Esophagus (tissue), 2 donors: ENCODE data around the gene KLF3. TPM values are rescaled to one million over a fixed set of nuclear protein-coding genes. Genes with fewer than 3 reads are reported as not detected.
"Not testable (repeated sequence)": the region's sequence is repeated elsewhere in the genome, so short reads cannot be mapped to it uniquely, and the experiment has no call there.

Experiments
- H3K27ac ChIP-seq, 2 donors: one replicate each; pipeline ENCODE4 v1.5.1; 2013; ENCODE audit warnings: low read depth in 2 of 2, mild to moderate bottlenecking in 2 of 2, inconsistent platforms in 1 of 2, low read length in 1 of 2, moderate library complexity in 1 of 2
- H3K27me3 ChIP-seq, 2 donors: one replicate each; pipeline ENCODE4 v1.6.1; 2013; ENCODE audit warnings: low read length in 2 of 2, control low read depth in 1 of 2, mild to moderate bottlenecking in 1 of 2; ENCODE audit not compliant: insufficient read depth in 2 of 2, control insufficient read depth in 1 of 2
- H3K36me3 ChIP-seq, 2 donors: one replicate each; pipeline ENCODE4 v1.6.1; 2013; ENCODE audit warnings: low read length in 1 of 2; ENCODE audit not compliant: control insufficient read depth in 2 of 2, insufficient read depth in 2 of 2
- H3K4me1 ChIP-seq, 2 donors: one replicate each; pipeline ENCODE4 v1.6.1; 2013; ENCODE audit warnings: low read length in 1 of 2; ENCODE audit not compliant: control insufficient read depth in 2 of 2, insufficient read depth in 2 of 2
- H3K4me3 ChIP-seq, 2 donors: one replicate each; pipeline ENCODE4 v1.5.1; 2013; ENCODE audit warnings: low read length in 2 of 2, mild to moderate bottlenecking in 2 of 2, low read depth in 1 of 2, moderate library complexity in 1 of 2
- H3K9me3 ChIP-seq, 2 donors: one replicate each; pipeline ENCODE4 v1.6.1; 2013; ENCODE audit warnings: mild to moderate bottlenecking in 2 of 2, low read depth in 1 of 2, low read length in 1 of 2, moderate library complexity in 1 of 2; ENCODE audit not compliant: control insufficient read depth in 2 of 2, insufficient read depth in 1 of 2
- WGBS, 2 donors: extraction: QIAGEN DNeasy Blood & Tissue Kit; methylation state at CpG; one replicate each; pipeline ENCODE4 v1.1.7; 2013; 5-methylcytosine and 5-hydroxymethylcytosine counted together
- polyA plus RNA-seq, 2 donors: library from polyadenylated mRNA; stranded (reverse); fragments of 200-250 nt; gene quantifications; one replicate each; pipeline ENCODE4 v1.2.3, GENCODE V29; 2013
- donor health status: healthy with polysubstance abuse.
- donor health status: Bipolar disorder and iron deficiency.

Gene KLF3
- polyA plus RNA-seq, 2 donors: 20.6 to 36.2 TPM

GRCh38 chr4:38622340-38622739 is 41.7 kb upstream of the KLF3 start:
- H3K9me3 ChIP-seq, H3K36me3 ChIP-seq, H3K4me3 ChIP-seq, H3K4me1 ChIP-seq, H3K27ac ChIP-seq, H3K27me3 ChIP-seq: not testable (repeated sequence)
- WGBS, 2 donors: 60 to 74% methylated on average over 2 of the region's 2 CpGs

DNA sequence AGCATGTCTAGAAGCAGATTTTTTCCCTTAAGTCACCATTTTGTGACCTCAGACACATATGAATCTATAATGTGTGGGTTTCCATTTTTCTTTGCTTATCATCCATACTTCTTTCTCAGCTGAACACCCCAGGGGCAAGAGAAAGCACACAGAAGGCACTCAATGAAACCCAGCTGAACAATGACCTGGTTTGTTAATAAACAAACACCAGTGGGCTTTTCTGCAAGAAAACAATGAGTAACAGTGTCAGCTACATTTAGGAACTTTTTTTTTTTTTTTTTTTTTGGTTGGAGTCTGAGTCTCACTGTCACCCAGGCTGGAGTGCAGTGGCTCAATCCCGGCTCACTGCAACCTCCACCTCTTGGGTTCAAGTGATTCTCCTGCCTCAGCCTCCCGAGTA is 40.7 kb upstream of the KLF3 start:
- no peaks in the 10 kb centered on the region for H3K36me3 ChIP-seq
- no peaks in the 10 kb centered on the region for H3K4me1 ChIP-seq
- H3K9me3 ChIP-seq: no peaks in the 10 kb centered on the region
- no peak overlapping the region for H3K4me3 ChIP-seq
- no peaks in the 10 kb centered on the region for H3K27me3 ChIP-seq
- no peak overlapping the region for H3K27ac ChIP-seq
- 88 to 94% methylated on average over 2 of the region's 2 CpGs for WGBS, 2 donors

DNA sequence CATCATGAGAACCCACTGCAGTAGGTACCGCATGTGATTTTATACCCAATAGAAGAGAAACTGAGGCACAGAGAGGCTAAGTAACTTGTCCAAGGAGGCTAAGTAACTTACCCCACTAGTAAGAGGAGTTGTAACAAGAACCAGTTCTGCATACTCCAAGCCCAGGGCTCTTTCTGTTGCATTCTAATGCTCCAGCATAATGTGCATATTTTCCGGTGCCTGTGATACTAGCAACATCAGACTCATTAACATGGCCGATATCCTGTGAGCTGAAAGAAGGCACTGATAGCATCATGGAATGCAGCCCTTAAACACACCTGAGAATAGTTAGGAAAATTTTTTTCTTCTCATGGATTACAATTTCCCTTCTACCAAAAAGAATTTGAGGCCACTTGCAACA is 39.7 kb upstream of the KLF3 start:
- 97 to 99% methylated on average over 3 of the region's 3 CpGs for WGBS, 2 donors

GRCh38 chr4:38625508-38625907 is 38.5 kb upstream of the KLF3 start:
- no peaks in the 10 kb centered on the region for H3K9me3 ChIP-seq
- no peak overlapping the region for H3K4me3 ChIP-seq
- WGBS, 2 donors: 59 to 67% methylated on average over 3 of the region's 3 CpGs
- no peak overlapping the region for H3K27ac ChIP-seq
- H3K36me3 ChIP-seq: no peaks in the 10 kb centered on the region
- H3K4me1 ChIP-seq: no peaks in the 10 kb centered on the region
- no peaks in the 10 kb centered on the region for H3K27me3 ChIP-seq

More for the DNA sequence above, 39.7 kb upstream of the KLF3 start:
- no peaks in the 10 kb centered on the region for H3K4me1 ChIP-seq
- H3K9me3 ChIP-seq: no peaks in the 10 kb centered on the region
- no peak overlapping the region for H3K27ac ChIP-seq
- no peaks in the 10 kb centered on the region for H3K36me3 ChIP-seq
- H3K4me3 ChIP-seq: no peak overlapping the region
- no peaks in the 10 kb centered on the region for H3K27me3 ChIP-seq

GRCh38 chr4:38626901-38627444 is 37.0 kb upstream of the KLF3 start:
- H3K4me1 ChIP-seq, H3K9me3 ChIP-seq, H3K27me3 ChIP-seq, H3K4me3 ChIP-seq, H3K36me3 ChIP-seq, H3K27ac ChIP-seq: not testable (repeated sequence)
- WGBS, 2 donors: 97 to 98% methylated on average over 31 to 32 of the region's 32 CpGs

GRCh38 chr4:38630519-38630918 is 33.5 kb upstream of the KLF3 start:
- no peak overlapping the region for H3K4me3 ChIP-seq
- no peaks in the 10 kb centered on the region for H3K36me3 ChIP-seq
- H3K4me1 ChIP-seq: peaks cover 0 to 2% of the 10 kb centered on the region in 2 donors
- no peaks in the 10 kb centered on the region for H3K9me3 ChIP-seq
- H3K27ac ChIP-seq: no peak overlapping the region
- H3K27me3 ChIP-seq: no peaks in the 10 kb centered on the region

DNA sequence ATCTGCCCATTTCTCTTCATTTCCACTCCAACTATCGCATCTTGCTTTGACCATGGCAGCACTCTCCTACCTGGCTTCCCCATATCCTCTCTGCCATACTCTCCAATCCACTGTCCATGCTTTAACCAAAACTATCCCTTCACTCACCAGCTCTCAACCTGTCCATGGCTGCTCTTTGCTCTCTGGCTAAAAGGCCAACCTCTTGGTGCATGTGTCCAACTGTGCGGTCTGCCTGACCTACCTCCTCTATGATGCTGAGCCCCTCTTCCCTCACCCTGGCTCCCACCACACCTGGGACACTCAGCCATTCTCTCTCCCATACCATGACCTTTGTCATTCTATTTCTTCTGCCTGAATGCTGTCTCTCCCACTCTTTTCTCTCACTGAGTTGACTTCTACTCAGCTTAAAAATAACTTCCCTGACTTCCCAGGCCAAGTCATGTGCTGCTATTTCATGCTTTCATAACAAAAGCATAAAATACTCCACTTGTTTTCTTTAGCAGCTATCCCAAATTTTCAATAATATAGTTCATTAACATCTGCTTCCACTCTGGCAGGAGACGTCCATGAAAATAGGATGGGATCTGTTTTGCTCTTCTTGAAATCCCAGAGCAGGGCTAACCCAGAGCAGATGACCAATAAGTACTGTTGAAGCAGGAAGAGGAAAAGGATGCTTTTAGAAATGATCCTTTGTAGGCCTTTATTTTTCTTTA is 29.8 kb upstream of the KLF3 start:
- H3K4me1 ChIP-seq: peaks cover 0 to 2% of the 10 kb centered on the region in 2 donors
- H3K27me3 ChIP-seq: no peaks in the 10 kb centered on the region
- H3K9me3 ChIP-seq: no peaks in the 10 kb centered on the region
- H3K27ac ChIP-seq: no peak overlapping the region
- no peaks in the 10 kb centered on the region for H3K36me3 ChIP-seq
- WGBS, 2 donors: 85 to 88% methylated on average over 3 of the region's 3 CpGs
- no peak overlapping the region for H3K4me3 ChIP-seq

DNA sequence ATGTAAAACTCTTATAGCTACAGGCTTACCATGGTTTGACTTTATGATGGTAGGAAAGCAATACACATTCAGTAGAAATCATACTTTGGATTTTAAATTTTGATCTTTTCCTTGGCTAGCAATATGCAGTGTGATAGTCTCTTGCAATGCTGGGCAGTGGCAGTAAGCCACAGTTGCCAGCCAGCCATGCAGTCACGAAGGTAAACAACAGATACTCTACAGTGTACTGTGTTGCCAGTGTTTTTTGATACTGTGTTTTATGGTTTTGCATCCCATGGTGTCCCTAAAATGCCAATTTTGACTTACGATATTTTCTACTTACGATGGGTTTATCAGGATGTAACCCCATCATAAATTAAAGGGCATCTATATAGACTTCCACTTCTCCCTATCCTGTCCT is 24.8 kb upstream of the KLF3 start:
- Histone ChIP-seq H3K4me1 (no peaks in the 10 kb centered on the region), H3K4me3 (no peak overlapping the region), H3K36me3 (no peaks in the 10 kb centered on the region), H3K9me3 (no peaks in the 10 kb centered on the region), H3K27me3 (no peaks in the 10 kb centered on the region), H3K27ac (no peak overlapping the region)
- 89 to 91% methylated on average over 3 of the region's 3 CpGs for WGBS, 2 donors

GRCh38 chr4:38641811-38642210 is 22.2 kb upstream of the KLF3 start:
- H3K4me3 ChIP-seq: no peak overlapping the region
- H3K36me3 ChIP-seq: no peaks in the 10 kb centered on the region
- no peaks in the 10 kb centered on the region for H3K4me1 ChIP-seq
- whole genome bisulfite sequencing, 2 donors: 66 to 76% methylated on average over 1 of the region's 1 CpG
- H3K27me3 ChIP-seq: no peaks in the 10 kb centered on the region
- no peaks in the 10 kb centered on the region for H3K9me3 ChIP-seq
- H3K27ac ChIP-seq: no peak overlapping the region

GRCh38 chr4:38644201-38644600 is 19.8 kb upstream of the KLF3 start:
- WGBS, 2 donors: 79 to 84% methylated on average over 3 of the region's 3 CpGs
- Histone ChIP-seq H3K27me3 (no peaks in the 10 kb centered on the region), H3K36me3 (no peaks in the 10 kb centered on the region), H3K27ac (no peak overlapping the region), H3K4me3 (no peak overlapping the region), H3K4me1 (peaks cover 0 to 3% of the 10 kb centered on the region in 2 donors), H3K9me3 (no peaks in the 10 kb centered on the region)
